Muscle layer of colon (tissue), 2 donors: ENCODE data around the gene AMH.
"Not testable (repeated sequence)": the region's sequence is repeated elsewhere in the genome, so short reads cannot be mapped to it uniquely, and the experiment has no call there.

ENCODE experiments used
- H3K27ac ChIP-seq: one replicate; pipeline ENCODE4 v1.7.0; 2013; ENCODE audit warnings: low read depth, mild to moderate bottlenecking, low read length, moderate library complexity
- H3K27me3 ChIP-seq, 2 donors: one replicate each; pipeline ENCODE4 v1.7.0; 2013; ENCODE audit warnings: low read length in 2 of 2, mild to moderate bottlenecking in 2 of 2; ENCODE audit not compliant: insufficient read depth in 2 of 2, control insufficient read depth in 1 of 2
- H3K36me3 ChIP-seq: one replicate; pipeline ENCODE4 v1.7.0; 2013; ENCODE audit warnings: mild to moderate bottlenecking, low read length; ENCODE audit not compliant: insufficient read depth
- H3K4me1 ChIP-seq: one replicate; pipeline ENCODE4 v1.7.0; 2013; ENCODE audit warnings: mild to moderate bottlenecking, low read length; ENCODE audit not compliant: insufficient read depth
- H3K4me3 ChIP-seq, 2 donors: one replicate each; pipeline ENCODE4 v1.7.0; 2013; ENCODE audit warnings: low read length in 2 of 2, low read depth in 1 of 2, mild to moderate bottlenecking in 1 of 2, moderate library complexity in 1 of 2
- H3K9ac ChIP-seq: one replicate; pipeline ENCODE4 v1.7.0; 2013; ENCODE audit warnings: low read length
- H3K9me3 ChIP-seq: one replicate; pipeline ENCODE4 v1.7.0; 2013; ENCODE audit warnings: mild to moderate bottlenecking, low read length
- donor health status: abdominal sarcoma.
- donor health status: Adenocarcinoma of cecum.

The AMH gene

GRCh38 chr19:2277138-2277537, 28.0 kb downstream of the AMH start:
- H3K9ac ChIP-seq = no peak overlapping the region
- peaks cover 35% of the 10 kb centered on the region for H3K4me1 ChIP-seq
- peaks cover 9% of the 10 kb centered on the region for H3K36me3 ChIP-seq
- H3K9me3 ChIP-seq = no peaks in the 10 kb centered on the region
- no peak overlapping the region for H3K27ac ChIP-seq
- H3K27me3 ChIP-seq = peaks cover 0 to 2% of the 10 kb centered on the region in 2 donors
- no peak overlapping the region for H3K4me3 ChIP-seq

GRCh38 chr19:2278459-2279158, 29.5 kb downstream of the AMH start:
- H3K27me3 ChIP-seq = peaks cover 0 to 6% of the 10 kb centered on the region in 2 donors
- no peaks in the 10 kb centered on the region for H3K36me3 ChIP-seq
- H3K27ac ChIP-seq = no peak overlapping the region
- H3K9me3 ChIP-seq = no peaks in the 10 kb centered on the region
- peaks cover 20% of the 10 kb centered on the region for H3K4me1 ChIP-seq
- H3K4me3 ChIP-seq = no peak overlapping the region
- H3K9ac ChIP-seq = no peak overlapping the region

DNA sequence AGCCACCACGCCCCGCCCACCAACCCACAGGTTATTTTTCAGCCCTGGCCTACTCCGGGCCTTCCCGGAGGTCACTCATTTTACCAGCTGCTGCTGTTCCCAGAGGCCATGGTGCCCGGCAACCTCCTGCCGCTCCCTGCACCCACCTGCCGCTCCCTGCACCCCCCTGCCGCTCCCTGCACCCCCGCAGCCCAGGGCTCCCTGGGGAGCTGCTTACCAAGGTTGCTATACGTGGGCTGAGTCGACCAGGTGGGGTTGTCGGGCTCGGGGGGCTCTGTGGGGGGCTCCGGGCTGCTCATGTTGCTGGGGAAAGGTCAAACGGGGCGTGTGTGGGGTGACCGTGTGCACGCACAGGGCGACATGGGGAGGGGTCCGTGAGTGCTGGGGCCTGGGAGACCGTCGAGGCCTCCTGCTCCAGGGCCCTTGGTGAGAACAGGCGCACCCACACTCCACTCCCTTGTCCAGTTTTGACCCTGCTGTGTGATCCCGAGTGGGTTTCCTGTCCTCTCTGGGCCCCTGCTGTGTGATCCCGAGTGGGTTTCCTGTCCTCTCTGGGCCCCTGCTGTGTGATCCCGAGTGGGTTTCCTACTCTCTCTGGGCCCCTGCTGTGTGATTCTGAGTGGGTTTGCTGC, 31.6 kb downstream of the AMH start:
- Histone ChIP-seq H3K9me3 (no peaks in the 10 kb centered on the region), H3K27me3 (peaks cover 0 to 6% of the 10 kb centered on the region in 2 donors), H3K36me3 (no peaks in the 10 kb centered on the region), H3K4me1 (peaks cover 5% of the 10 kb centered on the region), H3K9ac (no peak overlapping the region), H3K27ac (no peak overlapping the region), H3K4me3 (no peak overlapping the region)

DNA sequence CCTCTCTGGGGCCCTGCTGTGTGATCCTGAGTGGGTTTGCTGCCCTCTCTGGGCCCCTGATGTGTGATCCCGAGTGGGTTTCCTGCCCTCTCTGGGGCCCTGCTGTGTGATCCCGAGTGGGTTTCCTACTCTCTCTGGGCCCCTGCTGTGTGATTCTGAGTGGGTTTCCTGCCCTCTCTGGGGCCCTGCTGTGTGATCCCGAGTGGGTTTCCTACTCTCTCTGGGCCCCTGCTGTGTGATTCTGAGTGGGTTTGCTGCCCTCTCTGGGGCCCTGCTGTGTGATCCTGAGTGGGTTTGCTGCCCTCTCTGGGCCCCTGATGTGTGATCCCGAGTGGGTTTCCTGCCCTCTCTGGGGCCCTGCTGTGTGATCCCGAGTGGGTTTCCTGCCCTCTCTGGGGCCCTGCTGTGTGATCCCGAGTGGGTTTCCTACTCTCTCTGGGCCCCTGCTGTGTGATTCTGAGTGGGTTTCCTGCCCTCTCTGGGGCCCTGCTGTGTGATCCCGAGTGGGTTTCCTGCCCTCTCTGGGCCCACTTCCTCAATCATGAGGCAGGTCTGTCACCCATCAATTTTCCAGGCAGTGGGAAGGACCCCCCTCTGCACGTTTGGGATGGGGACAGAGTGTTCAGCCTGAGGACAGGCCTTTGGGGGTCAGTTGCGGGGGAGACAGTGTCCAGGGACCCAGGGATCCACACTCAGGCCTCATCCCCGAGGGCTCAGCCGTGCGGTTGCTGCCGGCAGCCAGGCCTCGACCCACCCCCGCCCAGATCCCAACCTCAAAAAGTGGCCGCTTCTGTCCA, 32.3 kb downstream of the AMH start:
- peak overlapping the region; percentile 34 for H3K27ac ChIP-seq

GRCh38 chr19:2282062-2282861, 33.1 kb downstream of the AMH start, which contains the start of gene PEAK3:
Gene PEAK3, minus strand, starts transcription at chr19:2282175. Its CDS starts 1,244 bp downstream, at chr19:2280931.
- H3K36me3 ChIP-seq = no peaks in the 10 kb centered on the region
- peak within 1 kb of the TSS; percentile 34 for H3K27ac ChIP-seq
- no peaks in the 10 kb centered on the region for H3K9me3 ChIP-seq
- no peak within 1 kb of the TSS for H3K9ac ChIP-seq
- H3K4me3 ChIP-seq = no peak within 1 kb of the TSS
- H3K27me3 ChIP-seq = peaks cover 0 to 6% of the 10 kb centered on the region in 2 donors
- no peaks in the 10 kb centered on the region for H3K4me1 ChIP-seq

More for the DNA sequence above, 32.3 kb downstream of the AMH start:
- not testable (repeated sequence) for H3K4me1 ChIP-seq, H3K36me3 ChIP-seq, H3K4me3 ChIP-seq, H3K9me3 ChIP-seq, H3K9ac ChIP-seq, H3K27me3 ChIP-seq

DNA sequence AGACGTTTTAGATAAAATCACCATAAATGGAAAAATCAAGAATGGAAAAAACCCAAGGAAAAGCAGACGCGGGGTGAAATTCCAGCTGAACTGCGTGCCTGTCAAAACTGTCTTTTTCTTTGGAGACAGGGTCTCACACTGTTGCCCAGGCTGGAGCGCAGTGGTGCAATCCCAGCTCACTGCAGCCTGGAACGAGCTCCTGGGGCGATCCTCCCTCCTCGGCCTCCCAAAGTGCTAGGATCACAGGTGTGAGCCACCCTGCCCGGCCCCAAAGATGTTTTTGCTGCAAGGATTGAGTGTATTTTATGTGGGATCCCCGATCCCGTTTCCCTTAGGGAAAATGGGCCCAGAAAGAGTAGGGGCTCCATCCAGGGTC, 33.7 kb downstream of the AMH start:
- no peak overlapping the region for H3K27ac ChIP-seq
- H3K9me3 ChIP-seq = no peaks in the 10 kb centered on the region
- peaks cover 0 to 6% of the 10 kb centered on the region in 2 donors for H3K27me3 ChIP-seq
- no peak overlapping the region for H3K9ac ChIP-seq
- H3K4me1 ChIP-seq = no peaks in the 10 kb centered on the region
- H3K36me3 ChIP-seq = no peaks in the 10 kb centered on the region
- no peak overlapping the region for H3K4me3 ChIP-seq

GRCh38 chr19:2283835-2284507, 34.8 kb downstream of the AMH start:
- Histone ChIP-seq H3K9me3 (no peaks in the 10 kb centered on the region), H3K4me1 (no peaks in the 10 kb centered on the region), H3K27me3 (peaks cover 0 to 6% of the 10 kb centered on the region in 2 donors), H3K27ac (no peak overlapping the region), H3K36me3 (no peaks in the 10 kb centered on the region), H3K4me3 (no peak overlapping the region), H3K9ac (no peak overlapping the region)

DNA sequence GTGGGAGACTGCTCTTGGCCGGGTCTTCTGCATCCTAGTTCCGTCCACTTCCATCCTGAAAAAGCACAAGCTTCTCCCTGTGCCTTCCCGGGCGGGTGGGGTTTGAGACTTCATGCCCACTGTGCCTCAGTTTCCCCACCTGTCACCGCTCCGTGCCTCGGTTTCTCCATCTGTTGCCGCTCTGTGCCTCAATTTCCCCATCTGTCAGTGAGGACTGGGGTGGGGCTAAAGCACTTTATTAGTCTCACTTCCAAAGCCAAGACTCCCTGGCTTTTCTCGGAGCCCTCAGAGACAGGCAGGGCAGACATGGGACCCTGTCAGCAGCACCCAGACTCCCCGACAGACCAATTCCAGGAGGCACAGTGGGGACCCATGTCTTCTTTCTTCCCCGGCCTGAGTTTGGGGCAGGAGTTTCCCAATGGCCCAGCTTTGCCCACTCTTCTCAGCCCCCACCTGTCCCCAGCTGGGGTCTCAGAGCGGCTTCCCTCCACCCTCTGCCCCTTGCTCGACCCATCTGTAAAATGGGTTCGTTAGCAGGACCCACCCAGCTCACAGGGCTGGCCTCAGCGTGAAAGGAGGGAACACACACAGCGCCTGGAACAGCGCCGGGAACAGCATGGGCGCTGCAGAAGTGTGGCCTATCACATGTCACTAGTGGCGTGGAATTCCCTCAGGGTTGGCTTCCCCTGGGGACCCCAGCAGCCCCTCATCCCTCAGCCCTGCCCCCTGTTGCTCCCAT, 37.4 kb downstream of the AMH start:
- Histone ChIP-seq H3K9me3 (no peaks in the 10 kb centered on the region), H3K36me3 (no peaks in the 10 kb centered on the region), H3K4me3 (no peak overlapping the region), H3K27me3 (peaks cover 0 to 32% of the 10 kb centered on the region in 2 donors), H3K4me1 (peaks cover 15% of the 10 kb centered on the region), H3K9ac (no peak overlapping the region), H3K27ac (no peak overlapping the region)

DNA sequence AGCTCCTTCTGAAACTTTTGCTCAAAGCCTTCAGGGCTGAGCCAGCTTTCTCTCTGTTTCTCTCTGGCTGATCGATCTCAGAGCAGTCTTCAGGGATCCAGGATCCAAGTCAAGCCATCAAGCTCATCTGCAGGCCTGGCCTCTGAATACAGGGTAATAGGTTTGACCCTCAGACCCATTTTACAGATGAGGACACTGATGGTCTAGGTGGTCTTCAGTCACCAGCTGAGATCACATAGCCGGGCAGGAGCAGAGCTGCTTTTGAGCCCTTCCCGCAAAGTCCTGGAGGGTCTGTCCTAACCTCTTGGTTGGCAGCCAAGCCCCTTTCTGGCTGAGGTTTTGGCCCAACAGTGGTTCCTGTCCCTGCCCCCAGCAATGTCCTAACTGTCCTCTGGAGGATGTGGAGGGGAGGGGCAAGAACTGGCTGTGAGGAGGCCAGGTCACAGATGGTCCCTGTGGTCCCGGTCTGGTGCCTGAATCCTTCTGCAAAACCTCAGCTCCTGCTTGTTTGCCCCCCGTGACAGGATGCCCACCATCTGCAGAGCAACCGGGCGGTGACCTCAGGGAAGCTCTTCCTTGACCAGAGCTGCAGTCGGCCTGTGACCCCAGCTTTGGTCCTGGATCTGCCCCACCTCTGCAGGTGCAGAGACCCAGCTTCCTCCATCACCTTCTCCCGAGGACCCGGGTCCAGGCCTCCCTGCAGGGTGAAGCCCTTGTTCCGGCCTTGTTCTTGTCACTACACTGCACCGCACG, 38.6 kb downstream of the AMH start:
- H3K9me3 ChIP-seq = no peaks in the 10 kb centered on the region
- H3K9ac ChIP-seq = no peak overlapping the region
- peaks cover 0 to 34% of the 10 kb centered on the region in 2 donors for H3K27me3 ChIP-seq
- no peaks in the 10 kb centered on the region for H3K36me3 ChIP-seq
- H3K4me1 ChIP-seq = peaks cover 15% of the 10 kb centered on the region
- H3K4me3 ChIP-seq = no peak overlapping the region
- H3K27ac ChIP-seq = no peak overlapping the region
